Smooth muscle cell (in vitro differentiated cells): ENCODE measurements around the gene VIM. TPM values are rescaled to one million over a fixed set of nuclear protein-coding genes. Genes with fewer than 3 reads are reported as not detected.

ENCODE experiments used
- DNase-seq: peaks from one replicate; lab custom pipeline; 2025; ENCODE audit not compliant: unreplicated experiment; lab: John Stamatoyannopoulos, UW
- H2AFZ ChIP-seq: fragments of 200-600 bp; sonication (generic); 2 replicates; pipeline ENCODE4 v1.6.0; 2016; ENCODE audit warnings: antibody characterized with exemption, low read depth, mild to moderate bottlenecking
- H3F3A ChIP-seq: fragments of 200-600 bp; sonication (generic); 2 replicates; pipeline ENCODE4 v1.6.0; 2017; ENCODE audit warnings: antibody characterized with exemption, low read depth
- H3K27ac ChIP-seq: fragments of 200-600 bp; sonication (generic); 2 replicates; pipeline ENCODE4 v1.5.1; 2016; ENCODE audit warnings: low read depth, mild to moderate bottlenecking
- H3K27me3 ChIP-seq: fragments of 200-600 bp; sonication (generic); 2 replicates; pipeline ENCODE4 v1.6.1; 2016; ENCODE audit warnings: low read depth, mild to moderate bottlenecking
- H3K36me3 ChIP-seq: fragments of 200-600 bp; sonication (generic); 2 replicates; pipeline ENCODE4 v1.5.1; 2016; ENCODE audit warnings: low read depth
- H3K4me1 ChIP-seq: fragments of 200-600 bp; sonication (generic); 2 replicates; pipeline ENCODE4 v1.5.1; 2016; ENCODE audit warnings: low read depth
- H3K4me2 ChIP-seq: fragments of 200-600 bp; sonication (generic); 2 replicates; pipeline ENCODE4 v1.6.0; 2016; ENCODE audit warnings: mild to moderate bottlenecking
- H3K4me3 ChIP-seq: fragments of 200-600 bp; sonication (generic); 2 replicates; pipeline ENCODE4 v1.5.1; 2016; ENCODE audit warnings: mild to moderate bottlenecking
- H3K79me2 ChIP-seq: fragments of 200-600 bp; sonication (generic); 2 replicates; pipeline ENCODE4 v1.6.0; 2016; ENCODE audit warnings: low read depth, mild to moderate bottlenecking
- H3K9ac ChIP-seq: fragments of 200-600 bp; sonication (generic); 2 replicates; pipeline ENCODE4 v1.6.0; 2016; ENCODE audit warnings: low read depth
- H3K9me3 ChIP-seq: fragments of 200-600 bp; sonication (generic); replicated peaks from 2 replicates; pipeline ENCODE4 v1.5.1; 2016; ENCODE audit warnings: low read depth
- H4K20me1 ChIP-seq: fragments of 200-600 bp; sonication (generic); 2 replicates; pipeline ENCODE4 v1.6.0; 2016; ENCODE audit warnings: low read depth
- CTCF ChIP-seq: fragments of 200-600 bp; sonication (generic); IDR thresholded peaks from 2 replicates; pipeline ENCODE4 v1.5.1; 2017; ENCODE audit warnings: borderline replicate concordance, mild to moderate bottlenecking, antibody characterized with exemption; ENCODE audit not compliant: insufficient read depth, poor library complexity, severe bottlenecking
- WGBS: methylation state at CpG from one replicate; pipeline ENCODE4 v1.1.7; 2016; ENCODE audit warnings: low lambda C conversion rate; 5-methylcytosine and 5-hydroxymethylcytosine counted together
- polyA plus RNA-seq: library from polyadenylated mRNA; unstranded; fragments of >200 nt; fragmentation: Nextera tagmentation; extraction: Ambion mirVana; gene quantifications from 2 replicates; pipeline ENCODE4 v1.2.1, GENCODE V29; 2016
- total RNA-seq: library from RNA; depleted of rRNA; stranded (reverse); fragments of >200 nt; gene quantifications from 2 replicates; pipeline ENCODE4 v1.2.3, GENCODE V29; 2014

The VIM gene
- total and polyA plus RNA-seq, 2 experiments from 2014 or later = 3,198 to 6,093 TPM

- DNase-seq = no peak
- H3K79me2 ChIP-seq = no peaks in the 10 kb centered on the region
- 55% methylated on average over 9 of the region's 9 CpGs for WGBS
- H3F3A ChIP-seq = peaks cover 24% of the 10 kb centered on the region
- peak overlapping the region; percentile 98 for H3K27ac ChIP-seq
- no peaks in the 10 kb centered on the region for H3K36me3 ChIP-seq
- H4K20me1 ChIP-seq = no peaks in the 10 kb centered on the region
- peak overlapping the region; percentile 83 for H3K9ac ChIP-seq
- H3K9me3 ChIP-seq = no peaks in the 10 kb centered on the region
- H3K4me3 ChIP-seq = no peak overlapping the region
- peaks cover 25% of the 10 kb centered on the region for H3K4me1 ChIP-seq
- peak overlapping the region; percentile 75 for H3K4me2 ChIP-seq
- H2AFZ ChIP-seq = no peak overlapping the region
- TF ChIP-seq CTCF = no peak
- H3K27me3 ChIP-seq = no peaks in the 10 kb centered on the region
Observed at GRCh38 chr10:17214971-17215781, 12.9 kb upstream of the VIM start.

GRCh38 chr10:17215782-17216122, 12.3 kb upstream of the VIM start:
- Histone ChIP-seq H3K9ac (peak overlapping the region; percentile 83), H3K4me1 (peaks cover 20% of the 10 kb centered on the region), H3K27me3 (no peaks in the 10 kb centered on the region), H3K79me2 (no peaks in the 10 kb centered on the region), H3K36me3 (no peaks in the 10 kb centered on the region), H4K20me1 (no peaks in the 10 kb centered on the region), H3K4me3 (no peak overlapping the region), H3K4me2 (peak overlapping the region; percentile 75), H3K27ac (peak overlapping the region; percentile 98), H3K9me3 (no peaks in the 10 kb centered on the region), H2AFZ (no peak overlapping the region), H3F3A (peaks cover 24% of the 10 kb centered on the region)
- 90% methylated on average over 2 of the region's 2 CpGs for WGBS
- no peak for DNase-seq
- no peak for TF ChIP-seq CTCF

GRCh38 chr10:17216217-17216900, 11.7 kb upstream of the VIM start:
- no peak overlapping the region for H3K4me3 ChIP-seq
- H3K9me3 ChIP-seq = no peaks in the 10 kb centered on the region
- H3K4me1 ChIP-seq = peaks cover 19% of the 10 kb centered on the region
- H3F3A ChIP-seq = peaks cover 24% of the 10 kb centered on the region
- WGBS = 61% methylated on average over 5 of the region's 5 CpGs
- no peaks in the 10 kb centered on the region for H3K27me3 ChIP-seq
- no peak for DNase-seq
- no peak for TF ChIP-seq CTCF
- no peak overlapping the region for H2AFZ ChIP-seq
- no peaks in the 10 kb centered on the region for H3K36me3 ChIP-seq
- H3K79me2 ChIP-seq = no peaks in the 10 kb centered on the region
- H3K27ac ChIP-seq = peak overlapping the region; percentile 98
- peak overlapping the region; percentile 75 for H3K4me2 ChIP-seq
- H4K20me1 ChIP-seq = no peaks in the 10 kb centered on the region
- H3K9ac ChIP-seq = peak overlapping the region; percentile 89
